CD4-positive, alpha-beta T cell treated with Interleukin-21 for 1 hour (primary cell): Measurements from ENCODE around the gene CACNA2D4.
A peak's percentile ranks its signal among the peaks of the same experiment; 100 is the strongest.

ENCODE experiments used
- DNase-seq: peaks from one replicate; pipeline ENCODE4 v3.0.0-alpha.2; 2020

Gene CACNA2D4

DNA sequence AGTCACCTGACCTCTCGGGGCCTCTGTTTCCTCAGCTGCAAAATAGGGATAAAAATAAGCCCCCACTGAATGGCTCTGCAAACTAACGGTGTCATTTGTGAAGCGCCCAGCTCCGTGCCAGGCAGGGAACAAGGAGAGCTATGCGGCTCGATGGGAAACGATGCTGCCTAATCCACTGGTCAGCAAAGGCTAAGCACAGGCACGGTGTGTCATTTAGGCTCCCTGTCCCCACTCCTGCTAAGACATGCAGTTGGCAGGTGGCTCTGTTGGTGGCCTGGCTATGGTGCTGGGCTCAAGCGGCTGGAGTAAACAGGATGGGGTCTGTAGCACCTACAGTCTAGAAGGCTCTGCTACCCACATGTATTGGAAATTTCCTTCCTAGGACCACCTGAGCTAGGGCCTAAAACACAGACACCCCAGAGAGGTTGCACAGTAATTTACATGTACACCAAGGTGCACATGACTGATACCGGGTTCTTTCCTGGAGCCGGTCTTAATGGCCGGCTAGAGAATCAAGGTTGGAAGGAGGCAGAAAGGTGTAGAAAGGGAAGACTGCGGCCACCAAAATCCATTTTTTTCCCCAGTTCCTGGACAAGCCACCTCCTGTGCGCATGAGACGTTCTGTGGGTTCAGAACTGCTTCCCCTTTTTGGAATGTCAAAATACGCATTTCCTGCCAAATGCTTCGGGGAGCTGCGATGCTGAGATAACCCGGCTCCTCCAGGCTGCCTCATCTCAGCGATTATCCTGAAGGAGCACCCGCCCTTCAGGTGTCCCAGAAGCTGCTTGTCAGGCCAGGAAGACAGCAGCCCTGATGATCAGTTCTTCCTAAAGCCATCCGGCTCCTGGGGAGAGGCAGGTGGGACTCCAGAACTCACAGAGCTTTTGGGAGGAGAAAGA, 1.0 kb downstream of the CACNA2D4 start:
- no peak for DNase-seq

DNA sequence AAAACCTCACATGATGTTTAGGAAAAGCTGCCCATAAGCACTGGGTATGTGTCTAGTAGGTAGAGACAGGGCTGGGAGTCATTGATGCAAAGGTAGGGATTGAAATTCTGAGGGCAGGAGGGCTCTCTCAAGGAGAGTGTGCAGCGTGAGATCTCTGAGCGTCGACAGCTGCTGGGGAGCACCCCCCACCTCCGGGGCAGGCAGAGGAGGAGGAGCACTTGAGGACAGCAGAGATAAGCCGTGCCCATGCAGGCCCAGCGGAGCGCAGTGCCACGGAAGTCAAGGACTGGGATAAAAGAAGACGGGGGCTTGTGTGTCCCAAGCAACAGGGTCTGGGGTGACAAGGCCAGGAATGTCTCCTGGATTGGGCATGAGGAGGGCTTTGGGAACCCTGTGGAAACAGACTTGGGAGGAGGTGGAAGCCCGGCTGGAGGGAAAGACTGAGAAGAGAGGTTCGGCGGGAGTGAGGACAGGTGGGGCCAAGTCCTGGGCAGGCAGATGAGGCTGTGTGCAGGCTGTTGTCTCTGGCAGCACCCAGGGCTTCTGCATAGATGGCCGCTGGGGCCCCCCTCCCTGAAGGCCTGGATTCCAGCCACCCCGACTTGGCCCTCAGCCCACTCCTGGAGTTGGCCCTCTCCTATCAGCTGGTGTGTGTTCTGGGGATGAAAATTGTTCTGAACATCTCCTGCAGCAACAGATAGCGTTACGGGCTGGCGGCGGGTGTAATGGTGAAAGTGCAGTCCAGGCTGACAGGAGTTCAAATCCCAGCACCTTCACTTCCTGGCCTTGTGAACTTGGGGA, 1.9 kb downstream of the CACNA2D4 start:
- no peak for DNase-seq

DNA sequence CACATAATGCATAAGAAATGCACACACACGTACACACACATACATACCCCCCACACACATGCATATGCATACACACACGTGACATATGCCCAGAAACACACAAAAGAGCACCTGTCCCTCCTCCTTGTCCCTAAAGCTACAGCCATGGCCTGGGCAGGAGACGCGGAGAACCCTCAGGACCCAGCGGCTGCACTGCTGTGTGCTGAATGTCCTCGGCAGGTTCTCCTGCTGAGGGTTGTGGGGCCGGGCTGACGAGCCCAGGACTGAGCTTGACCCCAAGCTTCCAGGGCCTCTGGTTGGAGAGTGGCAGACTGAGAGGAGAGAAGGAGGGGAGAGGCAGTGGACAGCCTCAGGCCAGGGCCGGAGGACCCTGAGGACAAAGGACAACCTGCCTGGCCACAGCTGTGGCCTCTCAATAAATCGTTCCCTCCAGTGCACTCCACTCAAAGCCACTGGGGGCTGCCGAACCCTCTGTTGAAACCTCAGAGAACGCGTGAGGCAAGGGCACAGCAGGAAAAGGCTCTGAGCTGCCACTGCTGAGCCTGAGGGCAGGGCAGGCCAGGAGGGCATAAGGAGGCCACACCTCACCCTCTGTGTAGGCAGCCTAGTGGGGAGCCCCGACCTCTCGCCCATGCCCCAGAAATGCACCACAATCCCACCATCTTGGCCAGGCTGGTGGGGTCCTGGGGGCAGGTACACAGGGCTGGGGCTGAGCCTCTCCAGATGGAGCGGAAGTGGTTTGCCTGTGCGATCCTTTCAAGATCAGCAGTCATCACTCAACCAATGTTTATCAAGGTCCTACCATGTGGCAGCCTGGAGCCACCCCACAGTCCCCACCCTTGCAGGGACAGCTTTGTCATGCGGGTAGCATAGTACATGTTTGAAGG, 3.1 kb downstream of the CACNA2D4 start:
- peak; percentile 44 for DNase-seq

DNA sequence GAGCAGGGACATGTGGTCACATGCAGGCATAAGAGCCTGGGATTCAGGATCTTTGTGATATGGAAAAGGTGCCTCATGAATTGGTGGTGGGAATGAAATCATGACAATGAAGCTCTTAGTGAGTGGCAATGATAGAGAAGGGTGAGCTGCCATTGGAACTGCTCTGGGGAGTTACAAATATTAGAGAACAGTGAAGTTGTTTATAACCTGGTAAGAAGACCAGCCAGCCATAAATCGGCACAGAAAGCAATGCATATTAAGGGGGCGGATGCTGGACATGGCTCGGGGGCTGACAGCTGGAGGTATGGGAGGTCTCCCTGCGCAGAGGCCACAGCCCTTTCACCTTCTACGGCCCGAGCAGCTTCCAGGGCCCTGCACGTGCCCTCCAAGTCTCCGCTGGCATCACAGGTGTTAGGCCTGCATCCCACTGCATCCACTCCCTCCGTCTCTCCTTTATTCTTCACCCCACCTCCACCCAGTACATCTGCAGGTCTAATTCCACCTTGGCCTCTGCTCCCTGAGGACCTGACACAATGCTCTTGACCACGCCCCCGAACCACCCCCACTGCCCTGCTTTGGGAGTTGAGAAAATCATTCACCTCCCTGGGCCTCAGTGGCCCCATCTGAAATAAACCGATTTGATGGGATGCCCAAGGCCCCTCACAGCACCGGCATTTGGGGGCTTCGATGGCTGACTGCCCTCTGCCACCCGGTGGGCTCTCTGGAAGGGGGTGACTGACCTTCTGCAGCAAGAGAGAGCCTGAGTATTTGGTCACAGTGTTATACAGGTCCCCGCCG, 4.1 kb downstream of the CACNA2D4 start:
- DNase-seq, result no peak

DNA sequence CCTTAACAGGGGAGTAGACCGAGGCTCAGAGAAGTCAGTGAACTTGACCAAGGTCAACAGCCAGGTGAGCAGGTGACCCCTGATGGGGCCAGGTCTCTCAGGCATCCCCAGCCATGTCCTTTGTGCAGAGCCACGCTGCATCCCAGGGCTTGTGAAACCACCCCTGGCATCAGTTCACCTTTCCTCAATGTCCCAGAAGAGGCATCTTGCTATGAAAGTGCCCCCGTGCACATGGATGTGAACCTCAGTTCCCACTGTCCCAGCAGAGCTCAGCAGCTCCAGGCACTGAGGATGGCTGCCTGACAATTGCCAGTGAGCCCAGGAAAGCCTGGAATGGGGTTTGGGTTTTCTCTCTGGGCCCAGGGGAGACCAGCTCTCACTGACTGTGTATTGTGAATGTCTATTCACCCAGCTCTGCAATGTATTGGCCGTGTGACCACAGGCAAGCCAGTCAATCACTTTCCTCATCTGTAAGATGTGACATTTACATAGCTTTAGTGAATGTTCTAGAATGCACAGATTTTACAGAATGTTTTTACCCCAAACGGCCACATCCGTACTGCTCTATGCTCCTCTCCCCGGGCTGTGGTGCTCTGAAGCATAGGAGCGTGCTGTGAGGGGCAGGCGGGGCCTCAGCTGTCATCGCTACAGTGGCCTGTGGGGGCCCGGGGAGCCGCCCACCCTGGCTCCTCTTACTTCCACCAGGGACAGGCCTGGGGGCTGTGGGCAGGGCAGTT, 4.9 kb downstream of the CACNA2D4 start:
- no peak for DNase-seq

DNA sequence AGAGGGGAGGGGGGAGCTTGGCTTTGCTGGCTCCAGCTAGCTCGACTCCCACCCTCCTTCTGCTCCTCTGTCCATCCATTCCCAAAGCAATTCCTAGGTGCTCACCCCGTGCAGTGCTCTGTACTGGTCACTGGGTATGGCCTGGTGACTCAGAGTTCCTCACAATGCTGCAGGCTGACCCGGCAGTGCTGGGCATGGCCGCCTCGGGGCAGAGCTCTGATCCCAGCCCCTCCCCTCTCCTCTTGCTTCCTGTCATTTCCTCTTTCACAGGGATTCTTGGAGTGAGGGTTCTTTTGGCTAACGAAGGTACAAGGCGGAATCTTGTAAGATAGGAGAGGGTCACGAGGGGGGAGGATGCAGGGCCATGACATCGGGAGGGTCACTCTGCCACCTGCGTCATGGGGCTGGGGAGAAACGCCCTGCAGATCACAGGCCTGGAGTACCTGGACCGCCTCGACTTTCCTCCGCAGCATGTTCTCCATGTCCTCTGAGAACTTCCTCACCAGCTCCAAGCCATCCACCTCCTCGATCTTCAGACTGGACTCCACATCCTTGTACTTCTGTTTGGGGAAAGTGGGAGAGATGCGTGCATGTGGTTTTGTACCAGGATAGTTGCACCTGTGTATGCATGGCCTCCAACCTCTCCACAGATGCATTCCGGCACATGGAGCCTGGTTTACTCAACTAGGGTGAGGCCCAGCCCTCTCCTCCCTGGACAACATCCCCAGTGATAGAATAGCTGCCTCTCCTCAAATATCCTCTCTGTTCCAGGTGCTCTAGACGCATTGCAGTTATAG, 5.7 kb downstream of the CACNA2D4 start:
- no peak for DNase-seq

DNA sequence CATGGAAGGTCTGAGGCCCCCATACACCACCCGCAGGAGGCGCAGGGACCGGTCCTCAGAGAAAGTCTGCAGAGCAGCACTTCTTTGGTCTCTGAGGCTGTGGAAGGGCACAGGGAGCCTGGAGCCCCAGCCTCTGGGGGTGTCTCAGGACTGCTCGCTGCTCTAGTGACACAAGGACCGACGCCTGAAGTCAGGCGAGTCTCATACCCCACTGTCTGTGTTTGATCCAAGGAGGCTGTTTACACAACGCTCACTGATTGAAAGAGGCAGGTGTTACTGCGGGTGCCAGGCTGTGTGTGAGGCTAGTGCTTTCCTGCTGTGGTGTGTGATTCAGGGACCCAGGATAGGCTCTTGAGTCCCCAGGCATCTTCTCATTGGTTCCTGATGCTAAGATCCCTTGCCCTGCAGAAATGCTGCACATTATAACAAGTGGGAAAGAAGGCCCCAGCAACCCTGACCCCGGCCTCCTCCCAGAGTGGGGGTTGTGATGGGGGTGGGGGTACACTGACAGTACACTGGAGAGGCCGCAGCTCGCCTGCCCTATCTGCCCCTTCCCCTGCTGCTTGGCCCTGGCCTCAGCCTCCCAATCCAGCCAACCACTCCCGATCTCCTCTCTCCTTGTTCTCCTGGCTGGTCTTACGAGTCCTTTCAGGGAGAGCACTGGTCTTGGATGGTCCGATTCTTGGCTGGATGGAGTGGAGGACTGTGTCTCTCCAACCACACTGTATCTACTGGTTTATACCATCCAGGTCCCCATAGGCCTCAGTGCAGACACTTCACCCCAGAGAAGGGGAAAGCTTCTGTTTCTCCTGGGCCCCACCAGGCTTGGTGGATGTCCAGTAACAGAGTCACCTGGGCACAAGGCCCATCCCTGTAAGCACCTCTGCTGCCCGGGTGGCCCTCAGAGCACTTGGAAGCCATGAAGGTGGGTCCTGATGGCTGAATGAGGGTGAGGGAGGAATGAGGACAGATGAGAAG, 6.6 kb downstream of the CACNA2D4 start:
- DNase-seq, result no peak

DNA sequence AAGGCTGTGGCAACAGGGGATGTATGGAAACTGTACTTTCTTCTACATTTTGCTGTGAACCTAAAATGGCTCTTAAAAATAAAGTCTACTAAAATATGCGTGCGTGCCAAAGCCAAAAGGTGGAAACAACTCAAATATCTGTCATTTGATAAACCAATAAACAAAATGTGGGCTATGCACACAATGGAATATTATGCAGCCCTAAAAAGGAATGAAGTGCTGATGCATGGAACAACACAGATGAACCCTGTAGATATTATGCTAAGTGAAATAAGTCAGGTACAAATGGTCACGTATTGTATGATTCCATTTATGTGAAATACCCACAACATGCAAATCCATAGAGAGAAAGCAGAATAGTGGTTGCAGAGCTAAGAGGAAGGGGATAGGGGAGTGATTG, 8.0 kb downstream of the CACNA2D4 start:
- DNase-seq, result no peak

DNA sequence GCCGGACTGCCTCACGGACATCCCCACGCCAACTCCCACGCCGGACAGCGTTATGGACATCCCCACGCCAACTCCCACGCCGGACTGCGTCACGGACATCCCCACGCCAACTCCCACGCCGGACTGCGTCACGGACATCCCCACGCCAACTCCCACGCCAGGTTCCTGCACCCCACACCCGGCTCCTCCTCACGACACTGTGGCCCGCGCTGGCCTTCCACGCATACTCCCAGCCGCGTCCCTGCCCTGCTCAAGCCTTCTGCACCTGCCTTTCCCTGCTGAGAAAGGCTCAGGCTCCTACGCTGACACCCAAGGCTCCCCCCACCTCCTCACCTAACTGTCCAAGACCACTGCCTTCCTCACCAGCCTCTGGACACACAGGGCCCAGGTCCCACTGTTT, 9.7 kb downstream of the CACNA2D4 start:
- no peak for DNase-seq

DNA sequence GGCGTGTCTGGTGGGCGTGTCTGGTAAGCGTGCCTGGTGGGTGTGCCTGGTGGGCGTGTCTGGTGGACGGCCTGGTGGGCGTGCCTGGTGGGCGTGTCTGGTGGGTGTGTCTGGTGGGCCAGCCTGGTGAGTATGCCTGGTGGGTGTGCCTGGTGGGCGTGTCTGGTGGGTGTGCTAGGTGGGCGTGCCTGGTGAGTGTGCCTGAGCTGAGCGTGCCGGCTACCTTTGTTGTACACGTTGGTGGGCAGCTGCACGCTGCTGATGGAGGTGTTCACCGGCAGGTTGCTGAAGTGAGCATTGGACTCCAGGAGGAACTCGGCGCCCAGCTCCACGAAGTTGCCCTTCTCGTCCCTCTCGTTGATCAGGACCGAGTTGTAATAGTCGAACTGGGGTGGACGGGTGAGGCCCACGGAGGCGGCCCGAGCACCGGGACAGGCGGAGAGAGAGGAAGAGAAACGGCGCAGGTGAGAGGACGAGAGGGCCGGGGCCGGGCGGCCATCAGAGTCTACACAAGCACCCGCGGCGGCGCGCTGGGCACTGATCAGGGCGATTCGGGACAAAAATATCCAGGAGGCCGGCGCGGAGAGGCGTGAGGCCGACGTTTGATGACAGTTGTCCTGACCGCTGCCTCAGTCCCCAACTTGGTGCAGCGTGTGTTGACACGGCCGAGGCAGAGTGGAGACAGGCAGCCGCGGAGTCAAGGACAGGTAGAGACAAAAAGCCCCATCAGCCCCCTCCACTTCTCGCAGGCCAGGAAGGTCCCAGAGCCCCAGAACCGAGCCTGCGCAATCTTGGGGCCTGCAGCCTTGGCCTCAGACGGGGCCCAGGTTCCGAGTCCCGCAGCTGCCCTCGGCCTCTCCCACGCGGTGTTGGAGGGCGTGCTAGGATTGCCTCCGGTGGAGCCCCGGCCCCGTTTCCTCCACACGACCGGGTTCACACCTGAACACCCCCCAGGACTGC, 10.5 kb downstream of the CACNA2D4 start:
- peak; percentile 30 for DNase-seq

DNA sequence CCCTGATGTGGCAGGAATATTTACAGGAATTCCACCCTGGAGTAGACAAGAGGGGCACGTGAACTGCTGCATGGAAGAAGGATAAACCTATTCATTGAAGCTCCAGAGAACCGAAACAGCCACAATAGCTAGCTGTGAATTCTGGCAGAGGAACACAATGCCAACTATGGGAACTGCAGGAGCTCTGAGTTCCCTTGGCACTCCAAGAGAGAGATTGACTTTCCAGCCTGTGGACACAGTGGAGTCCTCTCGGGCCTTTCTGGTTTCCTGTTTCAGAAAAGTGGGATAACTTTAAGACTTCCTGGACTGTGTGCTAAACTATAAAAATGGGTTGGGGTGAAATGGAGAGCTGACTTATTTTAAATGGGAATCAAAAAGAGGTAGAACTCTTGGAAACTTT, 11.9 kb downstream of the CACNA2D4 start:
- no peak for DNase-seq

DNA sequence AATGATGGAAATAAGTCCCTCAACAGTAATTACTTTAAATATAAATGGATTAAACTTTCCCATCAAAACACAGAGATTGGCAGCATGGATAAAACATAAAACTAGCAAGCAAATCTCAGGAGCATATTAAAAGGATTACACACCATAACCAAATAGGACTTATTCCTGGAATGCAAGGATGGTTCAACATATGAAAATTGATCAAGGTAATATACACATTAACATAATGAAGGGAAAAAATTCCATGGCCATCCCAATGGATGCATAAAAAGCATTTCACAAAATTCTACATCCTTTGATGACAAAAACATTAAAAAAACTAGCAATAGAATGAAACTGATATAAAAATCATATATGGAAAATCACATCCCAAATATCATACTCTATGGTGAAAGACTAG, 13.6 kb downstream of the CACNA2D4 start:
- no peak for DNase-seq

DNA sequence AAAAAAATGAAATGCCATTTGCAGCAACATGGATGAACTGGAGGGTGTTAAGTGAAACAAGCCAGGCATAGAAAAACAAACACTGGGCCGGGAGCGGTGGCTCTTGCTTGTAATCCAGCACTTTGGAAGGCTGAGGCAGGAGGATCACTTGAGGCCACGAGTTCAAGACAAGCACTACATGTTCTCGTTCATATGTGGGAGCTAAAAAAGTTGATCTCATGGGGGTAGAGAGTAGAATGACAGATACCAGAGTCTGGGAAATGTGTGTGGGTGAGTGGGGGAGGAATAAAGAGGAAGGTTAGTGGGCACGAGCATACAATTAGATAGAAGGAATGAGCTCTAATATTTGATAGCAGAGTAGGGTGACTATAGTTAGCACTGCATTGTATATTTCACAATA, 21.5 kb downstream of the CACNA2D4 start:
- no peak for DNase-seq

DNA sequence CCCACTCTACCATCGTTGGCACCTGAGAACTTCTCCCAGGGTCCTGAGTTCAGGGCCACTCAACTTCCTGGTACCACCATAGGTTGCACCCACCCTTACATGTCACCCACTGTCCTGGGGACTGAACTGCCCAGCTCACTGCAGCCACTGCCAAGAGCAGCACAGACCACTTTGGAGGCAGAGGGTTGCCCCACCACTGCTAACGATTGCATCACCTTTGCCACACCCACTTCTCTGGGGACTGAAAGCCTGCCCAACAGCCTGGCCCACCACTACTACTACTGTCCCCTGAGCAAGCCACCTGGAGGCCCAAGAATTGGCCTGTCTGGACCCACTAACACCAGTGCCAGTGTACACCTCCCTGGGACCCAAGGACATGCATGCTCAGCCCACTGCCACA, 27.6 kb downstream of the CACNA2D4 start:
- DNase-seq, result no peak

DNA sequence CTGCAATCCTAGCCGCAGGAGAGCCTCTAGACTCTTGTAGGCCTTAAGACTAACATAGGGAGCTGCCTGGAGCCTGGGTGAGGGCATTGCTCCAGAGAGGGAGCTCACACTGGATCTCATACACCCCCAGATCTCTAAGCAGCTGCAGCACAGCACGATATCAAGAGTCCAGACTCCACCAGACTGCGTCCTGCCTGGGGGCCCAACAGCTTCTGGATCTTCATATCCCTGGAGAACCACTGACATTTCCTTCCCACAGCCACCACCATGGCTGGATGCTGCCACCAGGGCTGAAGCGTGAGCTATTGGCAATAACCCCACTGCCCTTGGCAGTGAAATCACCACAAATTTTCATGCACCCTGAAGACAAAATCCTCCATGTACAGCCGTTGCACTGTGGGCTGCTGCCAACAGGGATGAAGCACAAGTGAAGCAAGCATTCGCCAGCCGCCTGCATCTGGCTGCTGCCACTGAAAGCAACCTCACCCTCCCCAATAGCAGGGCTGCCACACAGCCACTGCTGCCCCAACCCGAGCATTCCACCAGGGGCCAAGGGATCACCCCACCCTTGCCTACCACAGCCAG, 28.2 kb downstream of the CACNA2D4 start:
- DNase-seq, result no peak

DNA sequence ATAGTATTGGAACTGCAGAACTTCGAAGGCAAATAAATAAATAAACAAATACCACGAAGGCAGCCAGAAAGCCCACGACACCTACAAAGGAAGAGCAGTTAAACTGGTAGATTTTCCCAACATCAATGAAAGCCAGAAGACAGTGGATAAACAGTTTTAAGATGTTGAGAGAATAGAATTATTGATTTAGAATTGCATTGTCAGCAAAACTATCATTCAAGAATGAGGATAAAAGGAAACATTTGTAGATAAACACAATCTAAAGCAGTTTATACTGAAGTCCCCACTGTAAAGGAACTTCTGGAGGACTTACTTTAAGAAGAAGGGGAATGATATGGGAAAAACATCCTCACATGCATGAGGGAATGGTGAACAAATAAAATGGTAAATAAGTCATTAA, 29.5 kb downstream of the CACNA2D4 start:
- no peak for DNase-seq

DNA sequence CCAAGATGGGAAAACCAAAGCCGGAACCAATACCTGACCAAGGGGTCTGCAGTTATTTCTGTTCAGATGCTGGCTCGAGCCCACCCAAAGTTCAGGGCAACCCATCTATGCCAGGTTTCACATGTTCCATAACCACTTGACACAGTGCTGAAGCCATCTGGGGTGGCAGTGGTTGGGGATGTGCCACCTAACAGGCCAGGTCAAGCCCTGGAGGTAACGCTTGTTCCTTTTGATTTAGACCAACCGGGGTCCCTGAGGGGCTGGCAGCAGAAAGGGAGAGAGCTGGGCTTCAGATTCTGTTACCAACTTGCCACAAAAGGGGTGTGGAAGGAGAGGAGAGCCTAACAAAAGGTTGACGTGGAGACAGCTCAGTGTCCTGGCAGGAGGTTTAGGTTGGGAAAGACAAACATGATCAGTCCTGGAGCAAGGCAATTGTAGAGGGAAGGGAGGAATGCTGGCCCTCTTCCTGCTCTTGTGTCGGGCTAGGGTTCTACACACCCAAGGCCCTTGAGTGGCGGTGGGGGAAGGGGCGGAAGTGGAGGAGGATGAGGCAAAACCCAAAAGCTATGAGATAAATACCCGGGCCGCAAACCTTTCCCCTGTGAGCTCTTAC, 31.9 kb downstream of the CACNA2D4 start:
- DNase-seq, result no peak
